Endothelial cell of umbilical vein (primary cell): ENCODE measurements around the gene LCLAT1. TPM values are rescaled to one million over a fixed set of nuclear protein-coding genes. Genes with fewer than 3 reads are reported as not detected.

Experiments
- BruUV-seq: library from RNA; stranded (reverse); fragments of 400-500 nt; replicated peaks from 2 replicates; lab custom pipeline; 2021; lab: Mats Ljungman, UMichigan
- CTCF ChIA-PET: fragments of 300-600, 350-600 bp; sonication (Branson Sonifier 250); formaldehyde crosslinking; loops from one replicate; lab custom pipeline; 2021; ENCODE audit warnings: antibody characterized with exemption, inconsistent platforms; lab: Charles Lee
- POLR2A ChIA-PET: fragments of 300-600, 350-600 bp; sonication (Branson Sonifier 250); formaldehyde crosslinking; loops from one replicate; lab custom pipeline; 2021; ENCODE audit warnings: antibody characterized with exemption, inconsistent platforms; lab: Charles Lee
- DNase-seq: peaks from one replicate; pipeline ENCODE4 v3.0.0-alpha.2; 2011; ENCODE audit warnings: low read depth, low spot score
- FAIRE-seq: peaks from 2 replicates; lab custom pipeline; 2011; peaks lifted over from hg19 to GRCh38; lab: Jason Lieb, UNC
- H2AFZ ChIP-seq: 2 replicates; pipeline ENCODE4 v1.6.0; 2012; ENCODE audit warnings: low read depth, low read length, control low read depth, inconsistent platforms
- H3K27ac ChIP-seq: 2 replicates; pipeline ENCODE4 v1.5.1; 2011; ENCODE audit warnings: low read depth, mild to moderate bottlenecking, control low read depth, low read length, moderate library complexity; ENCODE audit not compliant: insufficient read depth
- H3K27me3 ChIP-seq, 2 experiments: 2 replicates each; pipeline versions ENCODE4 v1.6.0 to v1.6.1; 2011; ENCODE audit warnings: low read length in 2 of 2, mixed read lengths in 1 of 2; ENCODE audit not compliant: control insufficient read depth in 2 of 2, insufficient read depth in 2 of 2
- H3K36me3 ChIP-seq, 2 experiments: 2 replicates in 1 of 2; 3 replicates in 1 of 2; pipeline ENCODE4 v1.5.1; 2011; ENCODE audit warnings: low read length in 2 of 2, mild to moderate bottlenecking in 1 of 2, moderate library complexity in 1 of 2; ENCODE audit not compliant: control insufficient read depth in 2 of 2, insufficient read depth in 2 of 2; ENCODE audit errors: extremely low read depth in 1 of 2
- H3K4me1 ChIP-seq: 3 replicates; pipeline ENCODE4 v1.5.1; 2011; ENCODE audit warnings: mild to moderate bottlenecking, low read length; ENCODE audit not compliant: control insufficient read depth, insufficient read depth; ENCODE audit errors: extremely low read depth
- H3K4me2 ChIP-seq: 2 replicates; pipeline ENCODE4 v1.6.1; 2011; ENCODE audit warnings: low read length, control low read depth, mixed read lengths; ENCODE audit not compliant: insufficient read depth
- H3K4me3 ChIP-seq, 3 experiments: fragments of 200-600 bp in 1 of 3; sonication (generic), shearing (Covaris generic) in 1 of 3; replicated peaks in 1 of 3; 2 replicates each; pipeline ENCODE4 v1.5.1; 2011 to 2016; ENCODE audit warnings: control low read depth in 3 of 3, low read length in 3 of 3, mild to moderate bottlenecking in 2 of 3, inconsistent platforms in 1 of 3, low read depth in 1 of 3, moderate library complexity in 1 of 3; ENCODE audit not compliant: insufficient read depth in 1 of 3
- H3K79me2 ChIP-seq: 2 replicates; pipeline ENCODE4 v1.6.0; 2012; ENCODE audit warnings: low read length, inconsistent platforms; ENCODE audit not compliant: control insufficient read depth, insufficient read depth
- H3K9ac ChIP-seq: replicated peaks from 2 replicates; pipeline ENCODE3; 2011; ENCODE audit warnings: low read length, control low read depth; ENCODE audit not compliant: insufficient read depth; ENCODE audit errors: extremely low read depth
- H3K9me1 ChIP-seq: replicated peaks from 3 replicates; pipeline ENCODE4 v1.6.0; 2011; ENCODE audit warnings: mild to moderate bottlenecking, low read length; ENCODE audit not compliant: control insufficient read depth, insufficient read depth; ENCODE audit errors: extremely low read depth
- H3K9me3 ChIP-seq: replicated peaks from 2 replicates; pipeline ENCODE4 v1.5.1; 2012; ENCODE audit warnings: low read length, inconsistent platforms; ENCODE audit not compliant: control insufficient read depth, insufficient read depth
- H4K20me1 ChIP-seq: replicated peaks from 2 replicates; pipeline ENCODE3; 2011; ENCODE audit warnings: mild to moderate bottlenecking, low read length; ENCODE audit not compliant: control insufficient read depth, insufficient read depth; ENCODE audit errors: extremely low read depth
- EZH2 ChIP-seq: IDR thresholded peaks from 2 replicates; pipeline ENCODE4 v1.6.1; 2012; ENCODE audit warnings: borderline replicate concordance, low read depth, mild to moderate bottlenecking, moderate library complexity, low read length, inconsistent platforms; ENCODE audit not compliant: severe bottlenecking
- FOS ChIP-seq: IDR thresholded peaks from 2 replicates; pipeline ENCODE4 v1.6.1; 2011; ENCODE audit warnings: mild to moderate bottlenecking, low read length, moderate library complexity, borderline replicate concordance; ENCODE audit not compliant: insufficient read depth
- GATA2 ChIP-seq: IDR thresholded peaks from 2 replicates; pipeline ENCODE4 v1.7.0; 2011; ENCODE audit warnings: low read depth, mild to moderate bottlenecking, moderate library complexity, mixed read lengths, low read length; ENCODE audit not compliant: insufficient read length, insufficient read depth
- JUN ChIP-seq: IDR thresholded peaks from 2 replicates; pipeline ENCODE4 v1.6.1; 2011; ENCODE audit warnings: borderline replicate concordance, low read depth; ENCODE audit not compliant: insufficient read length, insufficient read depth
- MYC ChIP-seq: IDR thresholded peaks from one replicate; pipeline ENCODE4 v1.6.1; 2011; ENCODE audit warnings: mild to moderate bottlenecking, low read depth, low read length
- POLR2A ChIP-seq: IDR thresholded peaks from 2 replicates; pipeline ENCODE4 v1.6.1; 2012; ENCODE audit warnings: low read depth, mild to moderate bottlenecking, control low read depth, low read length
- dilution Hi-C: fragments of 300-500 bp; cut with MboI; formaldehyde crosslinking; loops from one replicate; pipeline ENCODE4 v1.15.0; 2019; ENCODE audit warnings: low sequenced_read_pairs; ENCODE audit not compliant: extremely low pct_ligation_motif_present
- intact Hi-C: fragments of 100-400 bp; cut with micrococcal nuclease; formaldehyde crosslinking; loops from one replicate; pipeline ENCODE4 v1.10.0; 2022
- polyA plus RNA-seq, 4 experiments: library from polyadenylated mRNA; depleted of rRNA in 3 of 4; stranded (reverse) in 3 of 4; unstranded in 1 of 4; fragments of >200 nt; gene quantifications; 2 replicates each; pipeline versions ENCODE4 v1.2.1 to v1.2.3, GENCODE V29; 2011 to 2012; ENCODE audit warnings: missing spikeins in 1 of 4
- total RNA-seq: library from RNA; stranded (reverse); gene quantifications from 2 replicates; pipeline ENCODE4 v1.2.3, GENCODE V29; 2021
- TF ChIP-seq, protein P1 (sequence below): IDR thresholded peaks from 2 replicates; pipeline ENCODE4 v1.6.1; 2011; ENCODE audit not compliant: insufficient read depth, insufficient read length
- TF ChIP-seq, protein P2 (sequence below), 2 donors: IDR thresholded peaks; 1 replicate in 1 of 2; 2 replicates in 1 of 2; pipeline ENCODE4 v1.5.1; 2011; ENCODE audit warnings: low read length in 2 of 2, mild to moderate bottlenecking in 2 of 2, moderate library complexity in 2 of 2, control low read depth in 1 of 2, inconsistent platforms in 1 of 2, low read depth in 1 of 2; ENCODE audit not compliant: insufficient read depth in 1 of 2; ENCODE audit errors: extremely low read depth in 1 of 2

LCLAT1 gene
- total and polyA plus RNA-seq, 2 donors (not counting 3 experiments of a cell fraction or from before 2014, with no cell fraction given) = 6.1 to 20.8 TPM

DNA sequence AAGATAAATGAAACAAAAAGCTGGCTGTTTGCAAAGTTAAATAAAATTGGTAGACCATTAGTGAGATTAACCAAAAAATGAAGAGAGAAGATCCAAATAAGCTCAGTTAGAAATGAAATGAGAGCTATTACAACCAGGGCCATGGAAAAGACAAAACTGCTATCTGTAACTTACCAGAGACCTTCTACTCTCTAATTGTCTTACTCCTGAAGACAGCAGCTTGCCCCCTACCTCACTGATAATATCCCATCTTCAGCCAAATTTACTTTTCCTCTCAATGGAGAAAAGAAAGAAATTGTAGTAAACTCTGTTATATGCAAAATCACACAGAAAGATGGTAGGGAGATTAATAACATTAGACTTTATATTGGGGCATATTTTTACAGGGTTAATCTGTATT, 178.2 kb downstream of the LCLAT1 start:
- dilution Hi-C loops = no loop called here

DNA sequence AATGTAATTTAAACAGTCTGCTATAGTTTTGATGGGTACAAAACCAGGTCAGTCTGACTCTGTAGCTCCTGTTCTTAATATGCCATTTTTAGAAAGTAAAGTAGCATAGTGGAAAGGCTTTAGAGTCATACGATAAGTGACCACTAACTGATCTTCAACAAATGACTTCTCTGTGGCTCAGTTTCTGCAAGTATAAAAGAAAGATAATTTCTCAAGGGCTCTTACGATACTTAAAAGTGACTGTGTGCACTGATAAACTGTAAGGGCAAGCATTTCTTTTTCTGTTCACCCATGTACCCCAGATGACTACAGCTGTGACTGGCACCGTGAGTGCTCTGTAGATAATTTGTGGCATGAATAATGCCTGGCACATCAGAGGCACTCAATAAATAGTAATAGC, 178.7 kb downstream of the LCLAT1 start:
- Histone ChIP-seq H3K9ac (no peak overlapping the region), H3K27me3 (no peaks in the 10 kb centered on the region), H3K4me1 (no peaks in the 10 kb centered on the region), H3K4me3 (no peak overlapping the region), H4K20me1 (no peaks in the 10 kb centered on the region), H3K36me3 (no peaks in the 10 kb centered on the region), H2AFZ (no peak overlapping the region), H3K9me1 (no peaks in the 10 kb centered on the region), H3K79me2 (no peaks in the 10 kb centered on the region), H3K27ac (no peak overlapping the region), H3K9me3 (no peaks in the 10 kb centered on the region), H3K4me2 (no peak overlapping the region)
- TF ChIP-seq EZH2 (no peak), POLR2A (no peak), JUN (no peak), MYC (no peak), GATA2 (no peak)
- TF ChIP-seq, protein P1, sequence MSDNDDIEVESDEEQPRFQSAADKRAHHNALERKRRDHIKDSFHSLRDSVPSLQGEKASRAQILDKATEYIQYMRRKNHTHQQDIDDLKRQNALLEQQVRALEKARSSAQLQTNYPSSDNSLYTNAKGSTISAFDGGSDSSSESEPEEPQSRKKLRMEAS = no peak
- TF ChIP-seq, protein P2, sequence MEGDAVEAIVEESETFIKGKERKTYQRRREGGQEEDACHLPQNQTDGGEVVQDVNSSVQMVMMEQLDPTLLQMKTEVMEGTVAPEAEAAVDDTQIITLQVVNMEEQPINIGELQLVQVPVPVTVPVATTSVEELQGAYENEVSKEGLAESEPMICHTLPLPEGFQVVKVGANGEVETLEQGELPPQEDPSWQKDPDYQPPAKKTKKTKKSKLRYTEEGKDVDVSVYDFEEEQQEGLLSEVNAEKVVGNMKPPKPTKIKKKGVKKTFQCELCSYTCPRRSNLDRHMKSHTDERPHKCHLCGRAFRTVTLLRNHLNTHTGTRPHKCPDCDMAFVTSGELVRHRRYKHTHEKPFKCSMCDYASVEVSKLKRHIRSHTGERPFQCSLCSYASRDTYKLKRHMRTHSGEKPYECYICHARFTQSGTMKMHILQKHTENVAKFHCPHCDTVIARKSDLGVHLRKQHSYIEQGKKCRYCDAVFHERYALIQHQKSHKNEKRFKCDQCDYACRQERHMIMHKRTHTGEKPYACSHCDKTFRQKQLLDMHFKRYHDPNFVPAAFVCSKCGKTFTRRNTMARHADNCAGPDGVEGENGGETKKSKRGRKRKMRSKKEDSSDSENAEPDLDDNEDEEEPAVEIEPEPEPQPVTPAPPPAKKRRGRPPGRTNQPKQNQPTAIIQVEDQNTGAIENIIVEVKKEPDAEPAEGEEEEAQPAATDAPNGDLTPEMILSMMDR (IDR thresholded peaks at IDR 0.05; ENCODE audit: extremely low read depth in 1 of 2, insufficient read depth in 1 of 2, low read depth in 1 of 2, low read length in 2 of 2) = no peak
- ChIA-PET POLR2A (no interaction called here), CTCF (no interaction called here)
- DNase-seq (no peak), FAIRE-seq (no peak)
- dilution Hi-C loops = no loop called here
- intact Hi-C loops = no loop called here
- BruUV-seq = no TSS peak

More for the DNA sequence above, 178.2 kb downstream of the LCLAT1 start:
- Histone ChIP-seq H3K27me3 (no peaks in the 10 kb centered on the region), H3K4me2 (no peak overlapping the region), H3K36me3 (no peaks in the 10 kb centered on the region), H3K4me1 (no peaks in the 10 kb centered on the region), H2AFZ (no peak overlapping the region), H3K9ac (no peak overlapping the region), H3K27ac (no peak overlapping the region), H3K9me3 (no peaks in the 10 kb centered on the region), H3K9me1 (no peaks in the 10 kb centered on the region), H3K4me3 (no peak overlapping the region), H3K79me2 (no peaks in the 10 kb centered on the region), H4K20me1 (no peaks in the 10 kb centered on the region)
- FAIRE-seq (no peak), DNase-seq (no peak)
- TF ChIP-seq JUN (no peak), MYC (no peak), POLR2A (no peak), FOS (no peak), EZH2 (no peak)
- TF ChIP-seq, protein P1 = no peak
- no TSS peak for BruUV-seq
- intact Hi-C loops = no loop called here
- POLR2A ChIA-PET = no interaction called here
- CTCF ChIA-PET = no interaction called here
